ENCODE measurements around the gene KCNQ5.
A peak's percentile ranks its signal among the peaks of the same experiment; 100 is the strongest.
"Not testable (repeated sequence)": the region's sequence is repeated elsewhere in the genome, so short reads cannot be mapped to it uniquely, and the experiment has no call there.

The KCNQ5 gene

DNA sequence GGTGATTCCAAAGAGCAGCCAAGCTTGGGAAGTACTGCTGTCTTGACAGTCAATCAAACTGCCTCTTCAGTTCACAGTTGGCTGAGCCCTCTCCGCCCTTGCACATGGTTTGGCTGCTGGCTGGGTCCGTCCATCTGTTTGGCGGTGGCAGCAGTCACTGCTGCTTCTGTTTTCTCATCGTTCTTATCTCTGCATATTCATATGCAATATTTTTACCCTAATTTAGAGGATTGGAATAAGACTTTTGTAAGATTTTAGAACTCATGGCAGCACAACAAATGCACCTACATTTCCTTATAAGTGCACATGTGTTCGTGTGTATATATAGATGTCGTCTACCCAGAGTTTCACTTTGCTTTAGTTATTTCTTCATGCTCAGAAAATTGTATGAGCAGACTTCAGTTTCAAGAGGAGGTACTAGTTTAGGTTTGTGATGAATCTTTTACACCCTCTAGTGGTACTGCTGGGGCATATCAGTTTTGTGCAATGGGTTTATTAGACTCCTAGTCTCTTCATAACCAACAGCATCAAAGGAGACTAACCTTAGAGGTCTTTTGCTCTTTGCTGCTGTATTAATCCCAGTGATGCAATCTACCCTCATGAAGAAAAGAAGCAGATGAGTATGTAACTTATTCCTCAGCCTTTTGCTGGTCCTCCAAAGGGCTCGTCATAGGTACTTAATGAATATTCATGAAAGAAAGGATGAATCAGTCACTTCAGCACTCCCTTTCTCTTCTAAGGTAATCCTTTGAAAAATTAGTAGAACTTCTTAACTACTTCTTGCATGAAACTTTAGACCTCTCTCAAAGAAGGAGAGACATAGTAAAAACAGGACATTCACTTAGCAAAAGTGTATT lies 559.1 kb downstream of the KCNQ5 start (continued):
- TF ChIP-seq ZNF112 (tag by site-specific recombination; IDR thresholded peaks at IDR 0.05) = no peak
- TF ChIP-seq, protein P1, sequence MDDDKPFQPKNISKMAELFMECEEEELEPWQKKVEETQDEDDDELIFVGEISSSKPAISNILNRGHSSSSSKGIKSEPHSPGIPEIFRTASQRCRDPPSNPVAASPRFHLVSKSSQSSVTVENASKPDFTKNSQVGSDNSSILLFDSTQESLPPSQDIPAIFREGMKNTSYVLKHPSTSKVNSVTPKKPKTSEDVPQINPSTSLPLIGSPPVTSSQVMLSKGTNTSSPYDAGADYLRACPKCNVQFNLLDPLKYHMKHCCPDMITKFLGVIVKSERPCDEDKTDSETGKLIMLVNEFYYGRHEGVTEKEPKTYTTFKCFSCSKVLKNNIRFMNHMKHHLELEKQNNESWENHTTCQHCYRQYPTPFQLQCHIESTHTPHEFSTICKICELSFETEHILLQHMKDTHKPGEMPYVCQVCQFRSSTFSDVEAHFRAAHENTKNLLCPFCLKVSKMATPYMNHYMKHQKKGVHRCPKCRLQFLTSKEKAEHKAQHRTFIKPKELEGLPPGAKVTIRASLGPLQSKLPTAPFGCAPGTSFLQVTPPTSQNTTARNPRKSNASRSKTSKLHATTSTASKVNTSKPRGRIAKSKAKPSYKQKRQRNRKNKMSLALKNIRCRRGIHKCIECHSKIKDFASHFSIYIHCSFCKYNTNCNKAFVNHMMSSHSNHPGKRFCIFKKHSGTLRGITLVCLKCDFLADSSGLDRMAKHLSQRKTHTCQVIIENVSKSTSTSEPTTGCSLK (tag by site-specific recombination; IDR thresholded peaks at IDR 0.05) = no peak
- no peak for TF ChIP-seq BCL11A (tag by site-specific recombination; IDR thresholded peaks at IDR 0.05; ENCODE audit: low read depth)
- TF ChIP-seq ZNF660 (tag by site-specific recombination; IDR thresholded peaks at IDR 0.05) = peak; percentile 73
- TF ChIP-seq TRIM28 (IDR thresholded peaks at IDR 0.05; ENCODE audit: borderline replicate concordance, low read length) = 0 out of 2 replicates have a peak, but pooled peaks have one; percentile 63
- no peak for TF ChIP-seq ZNF133 (tag by site-specific recombination; IDR thresholded peaks at IDR 0.05)
- TF ChIP-seq, protein P2, sequence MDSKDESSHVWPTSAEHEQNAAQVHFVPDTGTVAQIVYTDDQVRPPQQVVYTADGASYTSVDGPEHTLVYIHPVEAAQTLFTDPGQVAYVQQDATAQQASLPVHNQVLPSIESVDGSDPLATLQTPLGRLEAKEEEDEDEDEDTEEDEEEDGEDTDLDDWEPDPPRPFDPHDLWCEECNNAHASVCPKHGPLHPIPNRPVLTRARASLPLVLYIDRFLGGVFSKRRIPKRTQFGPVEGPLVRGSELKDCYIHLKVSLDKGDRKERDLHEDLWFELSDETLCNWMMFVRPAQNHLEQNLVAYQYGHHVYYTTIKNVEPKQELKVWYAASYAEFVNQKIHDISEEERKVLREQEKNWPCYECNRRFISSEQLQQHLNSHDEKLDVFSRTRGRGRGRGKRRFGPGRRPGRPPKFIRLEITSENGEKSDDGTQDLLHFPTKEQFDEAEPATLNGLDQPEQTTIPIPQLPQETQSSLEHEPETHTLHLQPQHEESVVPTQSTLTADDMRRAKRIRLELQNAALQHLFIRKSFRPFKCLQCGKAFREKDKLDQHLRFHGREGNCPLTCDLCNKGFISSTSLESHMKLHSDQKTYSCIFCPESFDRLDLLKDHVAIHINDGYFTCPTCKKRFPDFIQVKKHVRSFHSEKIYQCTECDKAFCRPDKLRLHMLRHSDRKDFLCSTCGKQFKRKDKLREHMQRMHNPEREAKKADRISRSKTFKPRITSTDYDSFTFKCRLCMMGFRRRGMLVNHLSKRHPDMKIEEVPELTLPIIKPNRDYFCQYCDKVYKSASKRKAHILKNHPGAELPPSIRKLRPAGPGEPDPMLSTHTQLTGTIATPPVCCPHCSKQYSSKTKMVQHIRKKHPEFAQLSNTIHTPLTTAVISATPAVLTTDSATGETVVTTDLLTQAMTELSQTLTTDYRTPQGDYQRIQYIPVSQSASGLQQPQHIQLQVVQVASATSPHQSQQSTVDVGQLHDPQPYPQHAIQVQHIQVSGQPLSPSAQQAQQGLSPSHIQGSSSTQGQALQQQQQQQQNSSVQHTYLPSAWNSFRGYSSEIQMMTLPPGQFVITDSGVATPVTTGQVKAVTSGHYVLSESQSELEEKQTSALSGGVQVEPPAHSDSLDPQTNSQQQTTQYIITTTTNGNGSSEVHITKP (tag by site-specific recombination; IDR thresholded peaks at IDR 0.05) = peak; percentile 87
- TF ChIP-seq ZBTB21 (tag by site-specific recombination; IDR thresholded peaks at IDR 0.05) = no peak
- no peak for TF ChIP-seq ZNF2 (tag by site-specific recombination; IDR thresholded peaks at IDR 0.05)

DNA sequence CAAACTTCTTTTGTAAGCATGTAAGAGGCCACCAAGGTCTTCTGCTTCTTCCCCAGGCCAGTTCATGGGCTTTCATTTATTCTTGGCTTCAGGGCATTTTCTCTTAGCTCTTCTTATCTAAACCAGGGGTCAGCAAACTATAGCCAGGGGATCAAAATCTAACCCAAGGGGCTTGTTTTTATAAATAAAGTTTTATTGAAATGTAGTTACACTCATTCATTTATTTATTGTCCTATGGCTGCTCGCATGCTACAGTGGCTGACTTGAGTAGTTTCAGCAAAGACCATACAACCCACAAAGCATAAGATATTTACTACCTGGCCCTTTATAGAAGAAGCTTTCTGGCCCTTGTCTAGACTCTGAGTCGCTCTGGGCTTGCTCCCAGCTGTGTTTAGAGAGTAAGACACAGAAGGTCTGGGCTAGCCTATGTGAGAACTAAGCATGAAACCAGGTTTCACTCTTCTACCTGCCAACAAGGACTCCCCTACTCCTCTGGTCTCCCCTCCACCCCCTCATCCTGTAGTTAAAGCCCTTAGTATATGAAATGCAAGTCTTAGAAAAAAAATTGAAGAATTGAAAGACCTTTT lies 560.2 kb downstream of the KCNQ5 start:
- POLR2A ChIA-PET = no interaction called here
- peaks cover 3% of the 10 kb centered on the region; the same call in 1 of the 2 replicates for H3K4me1 ChIP-seq (ENCODE audit: control insufficient read depth, insufficient read depth, low read length)
- H3K36me3 ChIP-seq (ENCODE audit: control insufficient read depth in 2 of 2, insufficient read depth in 1 of 2, low read length in 2 of 2) = no peaks in the 10 kb centered on the region
- CTCF ChIA-PET = interaction anchor here (0.5 to 2.5 kb wide), 19 partner anchors 8 to 1056 kb away, joined by 3 to 11 read pairs (median 4); no protein-coding TSS in a partner anchor
- no peak overlapping the region for H3K27ac ChIP-seq (ENCODE audit: extremely low read depth, low read depth, low read length)
- TF ChIP-seq ZNF777 (tag by site-specific recombination; IDR thresholded peaks at IDR 0.05; ENCODE audit: borderline replicate concordance) (no peak), ZNF266 (tag by site-specific recombination; IDR thresholded peaks at IDR 0.05; ENCODE audit: low read depth) (no peak), ZNF37A (tag by site-specific recombination; IDR thresholded peaks at IDR 0.05) (no peak), ZIC2 (tag by site-specific recombination; IDR thresholded peaks at IDR 0.05) (no peak), BCL11B (tag by site-specific recombination; IDR thresholded peaks at IDR 0.05; ENCODE audit: low read depth) (no peak)
- TF ChIP-seq, protein P3, sequence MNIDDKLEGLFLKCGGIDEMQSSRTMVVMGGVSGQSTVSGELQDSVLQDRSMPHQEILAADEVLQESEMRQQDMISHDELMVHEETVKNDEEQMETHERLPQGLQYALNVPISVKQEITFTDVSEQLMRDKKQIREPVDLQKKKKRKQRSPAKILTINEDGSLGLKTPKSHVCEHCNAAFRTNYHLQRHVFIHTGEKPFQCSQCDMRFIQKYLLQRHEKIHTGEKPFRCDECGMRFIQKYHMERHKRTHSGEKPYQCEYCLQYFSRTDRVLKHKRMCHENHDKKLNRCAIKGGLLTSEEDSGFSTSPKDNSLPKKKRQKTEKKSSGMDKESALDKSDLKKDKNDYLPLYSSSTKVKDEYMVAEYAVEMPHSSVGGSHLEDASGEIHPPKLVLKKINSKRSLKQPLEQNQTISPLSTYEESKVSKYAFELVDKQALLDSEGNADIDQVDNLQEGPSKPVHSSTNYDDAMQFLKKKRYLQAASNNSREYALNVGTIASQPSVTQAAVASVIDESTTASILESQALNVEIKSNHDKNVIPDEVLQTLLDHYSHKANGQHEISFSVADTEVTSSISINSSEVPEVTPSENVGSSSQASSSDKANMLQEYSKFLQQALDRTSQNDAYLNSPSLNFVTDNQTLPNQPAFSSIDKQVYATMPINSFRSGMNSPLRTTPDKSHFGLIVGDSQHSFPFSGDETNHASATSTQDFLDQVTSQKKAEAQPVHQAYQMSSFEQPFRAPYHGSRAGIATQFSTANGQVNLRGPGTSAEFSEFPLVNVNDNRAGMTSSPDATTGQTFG (tag by site-specific recombination; IDR thresholded peaks at IDR 0.05; ENCODE audit: borderline replicate concordance) = no peak
- H3K9me3 ChIP-seq (ENCODE audit: control insufficient read depth, insufficient read depth, low read depth, low read length) = no peaks in the 10 kb centered on the region
- no peak overlapping the region for H3K4me3 ChIP-seq (ENCODE audit: low read depth, low read length)

DNA sequence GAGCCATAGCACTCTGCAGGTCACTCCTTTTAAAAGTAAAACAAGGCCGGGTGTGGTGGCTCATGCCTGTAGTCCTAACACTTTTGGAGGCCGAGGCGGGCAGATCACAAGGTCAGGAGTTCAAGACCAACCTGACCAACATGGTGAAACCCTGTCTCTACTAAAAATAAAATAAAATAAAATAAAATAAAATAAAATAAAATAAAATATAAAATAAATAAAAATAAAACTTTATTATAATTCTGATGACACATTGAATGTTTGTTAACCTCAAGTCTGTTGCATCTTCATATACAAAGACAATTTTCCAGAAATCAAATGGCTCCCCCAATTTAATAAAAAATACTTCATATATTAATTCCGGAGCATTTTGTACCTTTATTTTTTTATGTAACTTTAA lies 571.4 kb downstream of the KCNQ5 start:
- CTCF ChIA-PET = not testable (repeated sequence)

More for the DNA sequence above, 571.4 kb downstream of the KCNQ5 start:
- POLR2A ChIA-PET; H3K27ac ChIP-seq (ENCODE audit: extremely low read depth, low read depth, low read length); H3K4me1 ChIP-seq (ENCODE audit: control insufficient read depth, insufficient read depth, low read length); H3K36me3 ChIP-seq (ENCODE audit: control insufficient read depth in 2 of 2, insufficient read depth in 1 of 2, low read length in 2 of 2); H3K4me3 ChIP-seq (ENCODE audit: low read depth, low read length); H3K9me3 ChIP-seq (ENCODE audit: control insufficient read depth, insufficient read depth, low read depth, low read length): not testable (repeated sequence)

Measured in HEK293 (cell line).